Measurements from ENCODE around the gene CANX. TPM values are rescaled to one million over a fixed set of nuclear protein-coding genes. Genes with fewer than 3 reads are reported as not detected.

CANX gene
- total and polyA plus RNA-seq, 2 of the 13 experiments (the other 11 are each of a cell fraction or from before 2014, with no cell fraction given) = 477 to 680 TPM

DNA sequence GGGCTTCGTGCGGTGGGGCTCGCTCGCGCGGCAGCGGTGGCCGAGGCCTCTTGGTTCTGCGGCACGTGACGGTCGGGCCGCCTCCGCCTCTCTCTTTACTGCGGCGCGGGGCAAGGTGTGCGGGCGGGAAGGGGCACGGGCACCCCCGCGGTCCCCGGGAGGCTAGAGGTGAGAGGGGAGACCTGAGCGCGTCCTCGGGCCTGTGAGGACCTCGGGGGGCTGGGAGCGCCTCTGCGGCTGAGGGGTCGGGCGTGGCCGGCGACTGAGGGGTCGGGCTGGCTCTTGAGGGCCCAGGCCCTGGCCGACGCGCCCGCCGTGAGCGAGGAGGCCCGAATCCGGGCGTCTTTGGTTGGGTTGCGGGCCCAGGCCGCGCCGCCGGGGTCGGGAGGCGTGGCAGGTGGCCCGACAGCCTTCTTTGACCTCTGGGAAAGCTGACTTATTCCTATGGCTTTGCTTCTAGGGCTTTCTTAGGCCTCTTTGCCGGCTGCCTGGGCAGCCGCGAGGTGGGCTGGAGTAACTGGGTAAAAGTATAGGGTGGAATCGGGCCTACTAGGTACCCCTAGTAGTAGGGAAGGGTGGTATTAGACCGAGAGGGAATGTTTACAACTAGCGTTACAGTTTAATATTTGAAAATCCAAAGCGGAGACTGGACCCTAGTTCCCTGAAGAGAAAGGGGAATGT, at the start of gene CANX (continued):
- TF ChIP-seq, protein P1, sequence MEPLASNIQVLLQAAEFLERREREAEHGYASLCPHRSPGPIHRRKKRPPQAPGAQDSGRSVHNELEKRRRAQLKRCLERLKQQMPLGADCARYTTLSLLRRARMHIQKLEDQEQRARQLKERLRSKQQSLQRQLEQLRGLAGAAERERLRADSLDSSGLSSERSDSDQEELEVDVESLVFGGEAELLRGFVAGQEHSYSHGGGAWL (CRISPR knock-in tag; IDR thresholded peaks at IDR 0.05) = peak; percentile 84; the same call in 1 of the 2 replicates
- TF ChIP-seq, protein P2, sequence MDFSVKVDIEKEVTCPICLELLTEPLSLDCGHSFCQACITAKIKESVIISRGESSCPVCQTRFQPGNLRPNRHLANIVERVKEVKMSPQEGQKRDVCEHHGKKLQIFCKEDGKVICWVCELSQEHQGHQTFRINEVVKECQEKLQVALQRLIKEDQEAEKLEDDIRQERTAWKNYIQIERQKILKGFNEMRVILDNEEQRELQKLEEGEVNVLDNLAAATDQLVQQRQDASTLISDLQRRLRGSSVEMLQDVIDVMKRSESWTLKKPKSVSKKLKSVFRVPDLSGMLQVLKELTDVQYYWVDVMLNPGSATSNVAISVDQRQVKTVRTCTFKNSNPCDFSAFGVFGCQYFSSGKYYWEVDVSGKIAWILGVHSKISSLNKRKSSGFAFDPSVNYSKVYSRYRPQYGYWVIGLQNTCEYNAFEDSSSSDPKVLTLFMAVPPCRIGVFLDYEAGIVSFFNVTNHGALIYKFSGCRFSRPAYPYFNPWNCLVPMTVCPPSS (IDR thresholded peaks at IDR 0.05) = no peak
- TF ChIP-seq, protein P3, sequence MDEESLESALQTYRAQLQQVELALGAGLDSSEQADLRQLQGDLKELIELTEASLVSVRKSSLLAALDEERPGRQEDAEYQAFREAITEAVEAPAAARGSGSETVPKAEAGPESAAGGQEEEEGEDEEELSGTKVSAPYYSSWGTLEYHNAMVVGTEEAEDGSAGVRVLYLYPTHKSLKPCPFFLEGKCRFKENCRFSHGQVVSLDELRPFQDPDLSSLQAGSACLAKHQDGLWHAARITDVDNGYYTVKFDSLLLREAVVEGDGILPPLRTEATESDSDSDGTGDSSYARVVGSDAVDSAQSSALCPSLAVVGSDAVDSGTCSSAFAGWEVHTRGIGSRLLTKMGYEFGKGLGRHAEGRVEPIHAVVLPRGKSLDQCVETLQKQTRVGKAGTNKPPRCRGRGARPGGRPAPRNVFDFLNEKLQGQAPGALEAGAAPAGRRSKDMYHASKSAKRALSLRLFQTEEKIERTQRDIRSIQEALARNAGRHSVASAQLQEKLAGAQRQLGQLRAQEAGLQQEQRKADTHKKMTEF (CRISPR knock-in tag; IDR thresholded peaks at IDR 0.05) = peak; percentile 85
- peak; percentile 99 for TF ChIP-seq RBFOX2 (IDR thresholded peaks at IDR 0.05; ENCODE audit: low read depth, low read length)
- TF ChIP-seq, protein P4, sequence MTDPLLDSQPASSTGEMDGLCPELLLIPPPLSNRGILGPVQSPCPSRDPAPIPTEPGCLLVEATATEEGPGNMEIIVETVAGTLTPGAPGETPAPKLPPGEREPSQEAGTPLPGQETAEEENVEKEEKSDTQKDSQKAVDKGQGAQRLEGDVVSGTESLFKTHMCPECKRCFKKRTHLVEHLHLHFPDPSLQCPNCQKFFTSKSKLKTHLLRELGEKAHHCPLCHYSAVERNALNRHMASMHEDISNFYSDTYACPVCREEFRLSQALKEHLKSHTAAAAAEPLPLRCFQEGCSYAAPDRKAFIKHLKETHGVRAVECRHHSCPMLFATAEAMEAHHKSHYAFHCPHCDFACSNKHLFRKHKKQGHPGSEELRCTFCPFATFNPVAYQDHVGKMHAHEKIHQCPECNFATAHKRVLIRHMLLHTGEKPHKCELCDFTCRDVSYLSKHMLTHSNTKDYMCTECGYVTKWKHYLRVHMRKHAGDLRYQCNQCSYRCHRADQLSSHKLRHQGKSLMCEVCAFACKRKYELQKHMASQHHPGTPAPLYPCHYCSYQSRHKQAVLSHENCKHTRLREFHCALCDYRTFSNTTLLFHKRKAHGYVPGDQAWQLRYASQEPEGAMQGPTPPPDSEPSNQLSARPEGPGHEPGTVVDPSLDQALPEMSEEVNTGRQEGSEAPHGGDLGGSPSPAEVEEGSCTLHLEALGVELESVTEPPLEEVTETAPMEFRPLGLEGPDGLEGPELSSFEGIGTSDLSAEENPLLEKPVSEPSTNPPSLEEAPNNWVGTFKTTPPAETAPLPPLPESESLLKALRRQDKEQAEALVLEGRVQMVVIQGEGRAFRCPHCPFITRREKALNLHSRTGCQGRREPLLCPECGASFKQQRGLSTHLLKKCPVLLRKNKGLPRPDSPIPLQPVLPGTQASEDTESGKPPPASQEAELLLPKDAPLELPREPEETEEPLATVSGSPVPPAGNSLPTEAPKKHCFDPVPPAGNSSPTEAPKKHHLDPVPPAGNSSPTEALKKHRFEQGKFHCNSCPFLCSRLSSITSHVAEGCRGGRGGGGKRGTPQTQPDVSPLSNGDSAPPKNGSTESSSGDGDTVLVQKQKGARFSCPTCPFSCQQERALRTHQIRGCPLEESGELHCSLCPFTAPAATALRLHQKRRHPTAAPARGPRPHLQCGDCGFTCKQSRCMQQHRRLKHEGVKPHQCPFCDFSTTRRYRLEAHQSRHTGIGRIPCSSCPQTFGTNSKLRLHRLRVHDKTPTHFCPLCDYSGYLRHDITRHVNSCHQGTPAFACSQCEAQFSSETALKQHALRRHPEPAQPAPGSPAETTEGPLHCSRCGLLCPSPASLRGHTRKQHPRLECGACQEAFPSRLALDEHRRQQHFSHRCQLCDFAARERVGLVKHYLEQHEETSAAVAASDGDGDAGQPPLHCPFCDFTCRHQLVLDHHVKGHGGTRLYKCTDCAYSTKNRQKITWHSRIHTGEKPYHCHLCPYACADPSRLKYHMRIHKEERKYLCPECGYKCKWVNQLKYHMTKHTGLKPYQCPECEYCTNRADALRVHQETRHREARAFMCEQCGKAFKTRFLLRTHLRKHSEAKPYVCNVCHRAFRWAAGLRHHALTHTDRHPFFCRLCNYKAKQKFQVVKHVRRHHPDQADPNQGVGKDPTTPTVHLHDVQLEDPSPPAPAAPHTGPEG (CRISPR knock-in tag; IDR thresholded peaks at IDR 0.05) = peak; percentile 55; the same call in 1 of the 2 replicates
- no peak for TF ChIP-seq RBM39 (IDR thresholded peaks at IDR 0.05; ENCODE audit: low read depth, low read length, poor library complexity, severe bottlenecking)
- TF ChIP-seq HNF4A (CRISPR knock-in tag; IDR thresholded peaks at IDR 0.05) = no peak
- no peak for TF ChIP-seq ZNF788 (CRISPR knock-in tag; IDR thresholded peaks at IDR 0.05; ENCODE audit: borderline replicate concordance)
- TF ChIP-seq SPEN (CRISPR knock-in tag; IDR thresholded peaks at IDR 0.05; ENCODE audit: low read depth) = peak; percentile 72; the same call in 1 of the 2 replicates
- no peak for TF ChIP-seq YY1 (IDR thresholded peaks at IDR 0.05; ENCODE audit: insufficient read depth, insufficient replicate concordance, low read depth, low read length)
- TF ChIP-seq, protein P5, sequence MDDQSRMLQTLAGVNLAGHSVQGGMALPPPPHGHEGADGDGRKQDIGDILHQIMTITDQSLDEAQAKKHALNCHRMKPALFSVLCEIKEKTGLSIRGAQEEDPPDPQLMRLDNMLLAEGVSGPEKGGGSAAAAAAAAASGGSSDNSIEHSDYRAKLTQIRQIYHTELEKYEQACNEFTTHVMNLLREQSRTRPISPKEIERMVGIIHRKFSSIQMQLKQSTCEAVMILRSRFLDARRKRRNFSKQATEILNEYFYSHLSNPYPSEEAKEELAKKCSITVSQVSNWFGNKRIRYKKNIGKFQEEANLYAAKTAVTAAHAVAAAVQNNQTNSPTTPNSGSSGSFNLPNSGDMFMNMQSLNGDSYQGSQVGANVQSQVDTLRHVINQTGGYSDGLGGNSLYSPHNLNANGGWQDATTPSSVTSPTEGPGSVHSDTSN (CRISPR knock-in tag; IDR thresholded peaks at IDR 0.05; ENCODE audit: borderline replicate concordance) = no peak; the same call in 1 of the 2 replicates
- no peak for TF ChIP-seq TBX3 (IDR thresholded peaks at IDR 0.05; ENCODE audit: borderline replicate concordance)
- no peak for TF ChIP-seq MXI1 (IDR thresholded peaks at IDR 0.05; ENCODE audit: borderline replicate concordance, low read depth, low read length)
- TF ChIP-seq, protein P6, sequence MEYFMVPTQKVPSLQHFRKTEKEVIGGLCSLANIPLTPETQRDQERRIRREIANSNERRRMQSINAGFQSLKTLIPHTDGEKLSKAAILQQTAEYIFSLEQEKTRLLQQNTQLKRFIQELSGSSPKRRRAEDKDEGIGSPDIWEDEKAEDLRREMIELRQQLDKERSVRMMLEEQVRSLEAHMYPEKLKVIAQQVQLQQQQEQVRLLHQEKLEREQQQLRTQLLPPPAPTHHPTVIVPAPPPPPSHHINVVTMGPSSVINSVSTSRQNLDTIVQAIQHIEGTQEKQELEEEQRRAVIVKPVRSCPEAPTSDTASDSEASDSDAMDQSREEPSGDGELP (IDR thresholded peaks at IDR 0.05; ENCODE audit: borderline replicate concordance, low read depth) = no peak; the same call in 1 of the 2 replicates

Measured in HepG2 (cell line).